GM06990 (cell line): Measurements from ENCODE around the gene UGT2A3.

Experiments
- DNase-seq: peaks from one replicate; pipeline ENCODE4 v3.0.0-alpha.2; 2011; ENCODE audit not compliant: insufficient read length; ENCODE audit errors: extremely low read depth
- H3K27me3 ChIP-seq: replicated peaks from 2 replicates; pipeline ENCODE4 v1.6.0; 2011; ENCODE audit warnings: low read length; ENCODE audit not compliant: control insufficient read depth, insufficient read depth
- H3K36me3 ChIP-seq: 2 replicates; pipeline ENCODE4 v1.5.1; 2011; ENCODE audit warnings: low read length; ENCODE audit not compliant: control insufficient read depth, insufficient read depth
- H3K4me3 ChIP-seq: replicated peaks from 2 replicates; pipeline ENCODE4 v1.5.1; 2011; ENCODE audit warnings: low read depth, mild to moderate bottlenecking, control low read depth, low read length
- CTCF ChIP-seq: IDR thresholded peaks from 2 replicates; pipeline ENCODE4 v1.5.1; 2011; ENCODE audit warnings: low read length, control low read depth, mild to moderate bottlenecking, inconsistent platforms; ENCODE audit not compliant: insufficient read depth, poor library complexity, severe bottlenecking

The UGT2A3 gene

GRCh38 chr4:68905598-68905938 lies 46.0 kb downstream of the UGT2A3 start:
- H3K36me3 ChIP-seq: no peaks in the 10 kb centered on the region
- H3K4me3 ChIP-seq: no peak overlapping the region
- no peak for DNase-seq
- H3K27me3 ChIP-seq: no peaks in the 10 kb centered on the region
- no peak for TF ChIP-seq CTCF

GRCh38 chr4:68904786-68905185 lies 46.8 kb downstream of the UGT2A3 start:
- Histone ChIP-seq H3K36me3 (no peaks in the 10 kb centered on the region), H3K27me3 (no peaks in the 10 kb centered on the region), H3K4me3 (no peak overlapping the region)
- TF ChIP-seq CTCF: peak; percentile 25
- DNase-seq: no peak

- H3K36me3 ChIP-seq: no peaks in the 10 kb centered on the region
- H3K27me3 ChIP-seq: no peaks in the 10 kb centered on the region
- DNase-seq: no peak
- TF ChIP-seq CTCF: no peak
- H3K4me3 ChIP-seq: no peak overlapping the region
Measured at GRCh38 chr4:68896749-68897148, 54.9 kb downstream of the UGT2A3 start.

GRCh38 chr4:68895561-68896198 lies 55.9 kb downstream of the UGT2A3 start:
- Histone ChIP-seq H3K36me3 (no peaks in the 10 kb centered on the region), H3K4me3 (no peak overlapping the region), H3K27me3 (no peaks in the 10 kb centered on the region)
- DNase-seq: no peak
- TF ChIP-seq CTCF: no peak

- DNase-seq: no peak
- no peak for TF ChIP-seq CTCF
- Histone ChIP-seq H3K27me3 (no peaks in the 10 kb centered on the region), H3K36me3 (no peaks in the 10 kb centered on the region), H3K4me3 (no peak overlapping the region)
Measured at GRCh38 chr4:68892861-68893260, 58.7 kb downstream of the UGT2A3 start.

GRCh38 chr4:68891678-68892077 lies 59.9 kb downstream of the UGT2A3 start:
- no peak for DNase-seq
- H3K27me3 ChIP-seq: no peaks in the 10 kb centered on the region

More at GRCh38 chr4:68891678-68892077, 59.9 kb downstream of the UGT2A3 start:
- TF ChIP-seq CTCF: no peak
- Histone ChIP-seq H3K4me3 (no peak overlapping the region), H3K36me3 (no peaks in the 10 kb centered on the region)
